Kidney (tissue), 14 donors: ENCODE data around the gene LCE3D. TPM values are rescaled to one million over a fixed set of nuclear protein-coding genes. Genes with fewer than 3 reads are reported as not detected.

Experiments used
- DNase-seq, 5 donors: peaks; one replicate each; pipeline ENCODE4 v3.0.0-alpha.2; 2013 to 2020
- FAIRE-seq: peaks from 2 replicates; lab custom pipeline; 2012; peaks lifted over from hg19 to GRCh38; lab: Jason Lieb, UNC
- H3K27ac ChIP-seq, 2 donors: one replicate each; pipeline ENCODE4 v1.7.0; 2013; ENCODE audit warnings: low read depth in 2 of 2, low read length in 2 of 2, inconsistent platforms in 1 of 2
- H3K27me3 ChIP-seq: one replicate; pipeline ENCODE4 v1.7.1; 2013; ENCODE audit warnings: low read length, inconsistent platforms; ENCODE audit not compliant: control insufficient read depth, insufficient read depth
- H3K36me3 ChIP-seq, 3 donors: one replicate each; pipeline versions ENCODE4 v1.7.0 to v1.7.1; 2013; ENCODE audit warnings: low read length in 3 of 3, control low read depth in 1 of 3, inconsistent platforms in 1 of 3; ENCODE audit not compliant: insufficient read depth in 3 of 3, control insufficient read depth in 2 of 3
- H3K4me1 ChIP-seq, 3 donors: one replicate each; pipeline versions ENCODE4 v1.7.0 to v1.7.1; 2013; ENCODE audit warnings: low read length in 3 of 3, inconsistent platforms in 1 of 3, low read depth in 1 of 3; ENCODE audit not compliant: control insufficient read depth in 2 of 3, insufficient read depth in 2 of 3
- H3K4me3 ChIP-seq, 3 donors: one replicate each; pipeline versions ENCODE4 v1.7.0 to v1.8.1; 2013; ENCODE audit warnings: low read length in 3 of 3, control low read depth in 1 of 3, inconsistent platforms in 1 of 3
- H3K9ac ChIP-seq, 3 donors: one replicate each; pipeline versions ENCODE4 v1.7.0 to v1.7.1; 2013; ENCODE audit warnings: low read length in 3 of 3, control low read depth in 1 of 3, inconsistent platforms in 1 of 3
- H3K9me3 ChIP-seq, 3 donors: one replicate each; pipeline versions ENCODE4 v1.7.0 to v1.7.1; 2013; ENCODE audit warnings: low read length in 3 of 3, control low read depth in 1 of 3, inconsistent platforms in 1 of 3; ENCODE audit not compliant: control insufficient read depth in 2 of 3, insufficient read depth in 1 of 3
- CTCF ChIP-seq: IDR thresholded peaks from 3 replicates; pipeline ENCODE4 v1.5.1; 2012; ENCODE audit warnings: mild to moderate bottlenecking, moderate library complexity, borderline replicate concordance; ENCODE audit not compliant: insufficient read depth; ENCODE audit errors: extremely low read depth
- intact Hi-C: fragments of 100-400 bp; cut with DNase I; formaldehyde crosslinking; loops from one replicate; pipeline ENCODE4 v1.11.1; 2022
- polyA plus RNA-seq: library from polyadenylated mRNA; stranded (reverse); fragments of 350-450 nt; fragmentation: Illumina TruSeq; extraction: RNeasy Lipid Tissue Mini Kit (QIAGEN cat#74804); gene quantifications from one replicate; pipeline ENCODE4 v1.2.3, GENCODE V29; 2014; ENCODE audit warnings: low read depth, low replicate concordance; ENCODE audit not compliant: insufficient read depth
- total RNA-seq: library from RNA; stranded (reverse); fragmentation: NEBNext Ultra II Directional; extraction: Animal tissue kit (Norgen Biotek cat#: 25700); gene quantifications from one replicate; pipeline ENCODE4 v1.2.1, GENCODE V29; 2021
- donor health status: control.
- donor health status: control.
- donor health status: control.
- donor health status: control.
- donor health status: control.
- donor health status: DM: yes; HTN: yes; CAD: no.
- donor health status: Normal renal cell carcinoma (clear cell type).

LCE3D gene
- total and polyA plus RNA-seq, 2 donors from 2014 or later, result not detected

GRCh38 chr1:152622803-152623202, 42.5 kb upstream of the LCE3D start, which contains the start of gene LCE3A:
Gene LCE3A (minus strand): TSS chr1:152623103. CDS start chr1:152623103, 0 bp downstream.
- intact Hi-C loops, result no loop called here
- DNase-seq, result no peak
- FAIRE-seq, result no peak
- no peak within 1 kb of the TSS for H3K4me3 ChIP-seq
- peaks cover 0 to 11% (median 8%) of the 10 kb centered on the region in 3 donors for H3K9me3 ChIP-seq
- no peaks in the 10 kb centered on the region for H3K36me3 ChIP-seq
- no peaks in the 10 kb centered on the region for H3K27me3 ChIP-seq
- TF ChIP-seq CTCF, result no peak
- H3K9ac ChIP-seq, result no peak within 1 kb of the TSS
- H3K27ac ChIP-seq, result no peak within 1 kb of the TSS
- no peaks in the 10 kb centered on the region for H3K4me1 ChIP-seq

DNA sequence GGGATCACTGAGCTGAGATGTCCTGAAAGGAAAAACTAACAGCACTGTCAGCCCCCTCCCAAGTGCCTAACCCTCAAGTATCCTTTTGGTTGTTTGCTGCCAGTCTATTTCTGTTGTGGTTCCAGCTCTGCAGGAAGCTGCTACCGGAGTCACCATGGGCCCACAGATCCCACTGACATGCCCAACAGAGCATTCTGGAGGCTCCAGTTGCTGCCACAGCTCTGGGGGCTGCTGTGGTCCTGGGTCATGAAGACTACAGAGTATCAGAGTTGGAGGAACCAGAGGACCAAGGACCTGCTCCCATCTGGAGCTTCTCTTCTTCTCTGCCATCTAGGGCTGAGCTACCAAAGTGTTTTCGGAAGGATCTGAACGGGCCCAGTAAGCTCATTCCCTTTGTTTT, 41.7 kb upstream of the LCE3D start:
- Histone ChIP-seq H3K9me3 (peaks cover 0 to 11% (median 11%) of the 10 kb centered on the region in 3 donors), H3K36me3 (no peaks in the 10 kb centered on the region), H3K27ac (no peak overlapping the region), H3K4me3 (no peak overlapping the region), H3K27me3 (no peaks in the 10 kb centered on the region), H3K9ac (no peak overlapping the region), H3K4me1 (no peaks in the 10 kb centered on the region)
- intact Hi-C loops, result no loop called here
- no peak for DNase-seq
- TF ChIP-seq CTCF, result no peak
- no peak for FAIRE-seq

DNA sequence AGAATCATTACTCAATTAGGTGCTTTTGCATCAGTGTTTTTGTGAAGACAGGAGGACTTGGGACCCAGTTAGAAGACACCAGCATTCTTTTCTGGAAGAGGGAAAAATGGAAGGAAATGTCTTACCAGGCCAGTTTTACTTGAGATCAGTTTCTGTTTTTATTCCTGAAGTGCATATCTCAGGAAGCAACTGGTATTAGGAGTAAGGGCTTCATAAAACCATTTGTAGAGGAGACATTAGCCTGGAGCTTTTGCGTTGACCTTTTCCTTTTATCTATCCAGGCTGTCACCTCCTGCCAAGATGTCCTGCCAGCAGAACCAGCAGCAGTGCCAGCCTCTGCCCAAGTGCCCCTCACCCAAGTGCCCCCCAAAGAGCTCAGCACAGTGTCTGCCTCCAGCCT, 33.2 kb upstream of the LCE3D start, which contains the start of gene LCE3B:
TSS of gene LCE3B (plus strand) at position 301 of the 400 bp plus-strand sequence. CDS start at position 301, 0 bp downstream.
- H3K36me3 ChIP-seq, result no peaks in the 10 kb centered on the region
- DNase-seq (no peak), FAIRE-seq (no peak)
- intact Hi-C loops, result no loop called here
- H3K27ac ChIP-seq, result no peak within 1 kb of the TSS
- no peaks in the 10 kb centered on the region for H3K4me1 ChIP-seq
- H3K4me3 ChIP-seq, result no peak within 1 kb of the TSS
- no peaks in the 10 kb centered on the region for H3K27me3 ChIP-seq
- H3K9ac ChIP-seq, result no peak within 1 kb of the TSS
- H3K9me3 ChIP-seq, result peaks cover 0 to 5% (median 2%) of the 10 kb centered on the region in 3 donors
- no peak for TF ChIP-seq CTCF

- H3K9me3 ChIP-seq, result peaks cover 0 to 3% (median 0%) of the 10 kb centered on the region in 3 donors
- no peaks in the 10 kb centered on the region for H3K27me3 ChIP-seq
- no peak within 1 kb of the TSS for H3K4me3 ChIP-seq
- H3K36me3 ChIP-seq, result no peaks in the 10 kb centered on the region
- no peaks in the 10 kb centered on the region for H3K4me1 ChIP-seq
- intact Hi-C loops, result no loop called here
- no peak for FAIRE-seq
- H3K27ac ChIP-seq, result no peak within 1 kb of the TSS
- no peak for DNase-seq
- H3K9ac ChIP-seq, result no peak within 1 kb of the TSS
- no peak for TF ChIP-seq CTCF
These were observed 19.6 kb upstream of the LCE3D start, which contains the start of gene LCE3C for GRCh38 chr1:152599934-152600333. Gene LCE3C (plus strand): TSS chr1:152600234. CDS start chr1:152600732, 498 bp downstream.
